ENCODE measurements around the gene ADGRG6.

ADGRG6 gene

GRCh38 chr6:142320366-142320765 is 18.6 kb downstream of the ADGRG6 start:
- DNase-seq (ENCODE audit: insufficient read length, low spot score) = no peak
- TF ChIP-seq, protein P1, sequence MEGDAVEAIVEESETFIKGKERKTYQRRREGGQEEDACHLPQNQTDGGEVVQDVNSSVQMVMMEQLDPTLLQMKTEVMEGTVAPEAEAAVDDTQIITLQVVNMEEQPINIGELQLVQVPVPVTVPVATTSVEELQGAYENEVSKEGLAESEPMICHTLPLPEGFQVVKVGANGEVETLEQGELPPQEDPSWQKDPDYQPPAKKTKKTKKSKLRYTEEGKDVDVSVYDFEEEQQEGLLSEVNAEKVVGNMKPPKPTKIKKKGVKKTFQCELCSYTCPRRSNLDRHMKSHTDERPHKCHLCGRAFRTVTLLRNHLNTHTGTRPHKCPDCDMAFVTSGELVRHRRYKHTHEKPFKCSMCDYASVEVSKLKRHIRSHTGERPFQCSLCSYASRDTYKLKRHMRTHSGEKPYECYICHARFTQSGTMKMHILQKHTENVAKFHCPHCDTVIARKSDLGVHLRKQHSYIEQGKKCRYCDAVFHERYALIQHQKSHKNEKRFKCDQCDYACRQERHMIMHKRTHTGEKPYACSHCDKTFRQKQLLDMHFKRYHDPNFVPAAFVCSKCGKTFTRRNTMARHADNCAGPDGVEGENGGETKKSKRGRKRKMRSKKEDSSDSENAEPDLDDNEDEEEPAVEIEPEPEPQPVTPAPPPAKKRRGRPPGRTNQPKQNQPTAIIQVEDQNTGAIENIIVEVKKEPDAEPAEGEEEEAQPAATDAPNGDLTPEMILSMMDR (IDR thresholded peaks at IDR 0.05; ENCODE audit: insufficient read depth, missing control alignments) = no peak
- peak; percentile 46 for FAIRE-seq

DNA sequence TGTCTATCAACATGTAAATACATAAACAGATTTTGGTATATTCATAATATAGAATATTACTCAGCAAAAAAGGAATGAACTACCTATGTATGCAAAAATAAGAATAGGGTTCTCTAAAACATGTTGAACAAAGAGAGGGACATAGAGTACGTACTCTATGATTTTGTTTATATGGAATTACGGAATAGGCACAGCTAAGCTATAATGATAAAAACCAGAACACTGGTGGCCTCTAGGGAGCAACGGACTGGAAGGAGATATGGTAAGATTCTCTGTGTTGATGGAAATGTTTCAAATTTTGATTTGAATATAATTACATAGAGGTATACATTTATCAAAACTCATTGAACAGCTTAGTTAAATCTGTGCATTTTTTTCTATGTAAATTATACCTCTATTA is 19.6 kb downstream of the ADGRG6 start:
- FAIRE-seq (no peak), DNase-seq (ENCODE audit: insufficient read length, low spot score) (no peak)
- TF ChIP-seq, protein P1 (IDR thresholded peaks at IDR 0.05; ENCODE audit: insufficient read depth, missing control alignments) = no peak

DNA sequence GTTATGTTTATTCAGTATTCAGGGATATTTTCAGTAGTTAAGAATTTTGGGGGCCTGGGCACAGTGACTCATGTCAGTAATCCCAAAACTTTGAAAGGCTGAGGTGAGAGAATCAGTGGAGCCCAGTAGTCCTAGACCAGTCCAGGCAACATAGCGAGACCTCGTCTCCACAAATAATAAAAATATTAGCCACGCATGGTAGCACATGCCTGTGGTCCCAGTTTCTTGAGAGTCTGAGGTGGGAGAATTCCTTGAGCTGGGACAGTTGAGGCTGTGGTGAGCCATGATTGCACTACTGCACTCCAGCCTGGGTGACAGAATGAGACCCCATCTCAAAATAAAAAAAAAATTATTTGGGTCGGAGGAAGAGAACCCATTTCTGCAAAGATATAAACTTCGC is 20.3 kb downstream of the ADGRG6 start:
- no peak for DNase-seq (ENCODE audit: insufficient read length, low spot score)
- TF ChIP-seq, protein P1 (IDR thresholded peaks at IDR 0.05; ENCODE audit: insufficient read depth, missing control alignments) = no peak
- FAIRE-seq = no peak

GRCh38 chr6:142322504-142323198 is 20.8 kb downstream of the ADGRG6 start:
- no peak for DNase-seq (ENCODE audit: insufficient read length, low spot score)
- peak; percentile 25 for FAIRE-seq
- TF ChIP-seq, protein P1 (IDR thresholded peaks at IDR 0.05; ENCODE audit: insufficient read depth, missing control alignments) = no peak

DNA sequence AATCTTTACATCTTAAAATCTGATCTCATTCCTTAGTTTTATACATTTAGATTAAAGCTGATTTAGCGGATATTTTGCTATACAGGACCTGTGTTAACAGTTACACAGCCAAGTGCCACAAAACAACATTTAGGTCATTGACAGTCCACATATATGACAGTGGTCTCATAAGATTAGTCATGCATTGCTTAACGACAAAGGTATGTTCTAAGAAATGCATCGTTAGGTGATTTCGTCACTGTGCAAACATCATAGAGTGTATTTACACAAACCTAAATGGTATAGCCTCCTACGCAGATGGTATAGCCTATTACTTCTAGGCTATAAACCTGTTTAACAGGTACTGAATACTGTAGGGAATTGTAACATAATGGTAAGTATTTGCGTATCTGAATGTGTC is 21.6 kb downstream of the ADGRG6 start:
- DNase-seq (ENCODE audit: insufficient read length, low spot score) (no peak), FAIRE-seq (peak; percentile 71)
- TF ChIP-seq, protein P1 (IDR thresholded peaks at IDR 0.05; ENCODE audit: insufficient read depth, missing control alignments) = no peak

DNA sequence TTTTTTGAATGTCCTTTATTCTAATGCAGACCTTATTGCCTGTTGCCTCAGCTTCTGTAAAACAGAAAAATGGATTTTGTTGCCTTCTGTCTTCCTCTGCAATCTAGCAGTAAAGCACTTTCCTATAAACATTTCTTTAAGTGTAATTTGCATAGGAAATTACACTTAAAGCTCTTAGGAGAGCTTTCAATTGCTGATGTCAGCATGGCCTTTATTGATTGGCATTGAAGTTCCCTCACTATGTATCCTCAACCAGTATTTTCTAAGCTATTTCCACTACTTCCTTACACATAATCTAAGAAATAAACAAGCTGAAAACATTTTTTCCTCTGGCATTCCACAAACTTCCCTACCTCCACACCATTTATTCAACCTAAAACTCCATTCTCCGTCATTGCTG is 22.3 kb downstream of the ADGRG6 start:
- DNase-seq (ENCODE audit: insufficient read length, low spot score) = no peak
- TF ChIP-seq, protein P1 (IDR thresholded peaks at IDR 0.05; ENCODE audit: insufficient read depth, missing control alignments) = no peak
- FAIRE-seq = no peak

DNA sequence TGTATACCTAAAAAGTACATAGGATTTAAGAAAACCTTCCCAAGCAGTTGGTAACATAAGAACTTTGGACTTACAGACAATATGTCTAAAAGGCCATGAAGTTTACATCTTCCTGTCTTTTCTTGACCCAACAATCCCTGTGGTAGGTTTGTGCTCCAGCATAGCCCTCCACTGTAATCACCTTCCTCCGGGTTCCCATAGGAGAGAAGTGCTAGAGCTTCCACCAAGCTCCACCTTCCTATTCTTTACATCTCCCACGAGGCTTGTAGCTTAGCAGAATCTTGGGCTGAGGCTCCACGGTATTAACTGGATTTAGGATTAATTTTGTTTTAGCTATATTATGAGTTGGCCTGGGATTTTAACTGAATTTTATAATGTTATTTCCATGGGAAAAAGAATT is 23.3 kb downstream of the ADGRG6 start:
- DNase-seq (ENCODE audit: insufficient read length, low spot score) = no peak
- TF ChIP-seq, protein P1 (IDR thresholded peaks at IDR 0.05; ENCODE audit: insufficient read depth, missing control alignments) = no peak
- peak; percentile 63 for FAIRE-seq

Measured in D721Med (cell line).